SK-N-SH (cell line): ENCODE data around the gene ZNF628. TPM values are rescaled to one million over a fixed set of nuclear protein-coding genes. Genes with fewer than 3 reads are reported as not detected.

Source experiments
- CTCF ChIA-PET: fragments of 300-600, 350-600 bp; formaldehyde crosslinking; extraction: SDS; loops from one replicate; lab custom pipeline; 2021; lab: Yijun Ruan, JAX
- POLR2A ChIA-PET: fragments of 350-600 bp; sonication (Branson Sonifier 250); formaldehyde crosslinking; extraction: SDS; loops from one replicate; lab custom pipeline; 2020; ENCODE audit warnings: antibody characterized with exemption, inconsistent platforms; lab: Yijun Ruan, JAX
- DNase-seq: peaks from one replicate; pipeline ENCODE4 v3.0.0; 2012
- H2AFZ ChIP-seq: fragments of 200-600 bp; sonication (generic); 2 replicates; pipeline ENCODE4 v1.8.1; 2016; ENCODE audit warnings: antibody characterized with exemption, mild to moderate bottlenecking, low read depth
- H3F3A ChIP-seq: fragments of 200-600 bp; sonication (generic); replicated peaks from 2 replicates; pipeline ENCODE3; 2016; ENCODE audit warnings: antibody characterized with exemption, mild to moderate bottlenecking; ENCODE audit not compliant: insufficient read depth
- H3K27ac ChIP-seq, 2 experiments: fragments of 200-500 bp in 1 of 2; fragments of 200-600 bp in 1 of 2; sonication (Bioruptor generic) in 1 of 2; sonication (generic), shearing (Covaris generic) in 1 of 2; 2 replicates each; pipeline versions ENCODE4 v1.5.1 to v1.6.1; 2014 to 2016; ENCODE audit warnings: low read depth in 2 of 2, inconsistent platforms in 1 of 2, low read length in 1 of 2, mild to moderate bottlenecking in 1 of 2, mixed read lengths in 1 of 2
- H3K27me3 ChIP-seq: fragments of 200-600 bp; sonication (generic), shearing (Covaris generic); 2 replicates; pipeline ENCODE4 v1.6.1; 2016; ENCODE audit warnings: mixed run types; ENCODE audit not compliant: insufficient read depth
- H3K36me3 ChIP-seq, 2 experiments: fragments of 200-500 bp in 1 of 2; fragments of 200-600 bp in 1 of 2; sonication (Bioruptor generic) in 1 of 2; sonication (generic) in 1 of 2; replicated peaks in 1 of 2; 2 replicates each; pipeline versions ENCODE3 to v1.5.1; 2014 to 2016; ENCODE audit warnings: low read length in 1 of 2, mild to moderate bottlenecking in 1 of 2; ENCODE audit not compliant: insufficient read depth in 2 of 2, control insufficient read depth in 1 of 2
- H3K4me1 ChIP-seq, 2 experiments: fragments of 200-500 bp in 1 of 2; fragments of 200-600 bp in 1 of 2; sonication (Bioruptor generic) in 1 of 2; sonication (generic), shearing (Covaris generic) in 1 of 2; 2 replicates each; pipeline versions ENCODE4 v1.5.1 to v1.6.1; 2014 to 2016; ENCODE audit warnings: low read depth in 1 of 2, low read length in 1 of 2, mixed run types in 1 of 2; ENCODE audit not compliant: insufficient read depth in 2 of 2, control insufficient read depth in 1 of 2
- H3K4me2 ChIP-seq: fragments of 200-600 bp; sonication (generic), shearing (Covaris generic); 2 replicates; pipeline ENCODE4 v1.6.1; 2017; ENCODE audit warnings: mixed run types
- H3K4me3 ChIP-seq, 2 experiments: fragments of 200-500 bp in 1 of 2; fragments of 200-600 bp in 1 of 2; sonication (Bioruptor generic) in 1 of 2; sonication (generic), shearing (Covaris generic) in 1 of 2; 2 replicates each; pipeline versions ENCODE4 v1.5.1 to v1.8.1; 2014 to 2016; ENCODE audit warnings: low read depth in 2 of 2, inconsistent platforms in 1 of 2, low read length in 1 of 2, mild to moderate bottlenecking in 1 of 2, mixed read lengths in 1 of 2, moderate library complexity in 1 of 2
- H3K79me2 ChIP-seq: fragments of 200-600 bp; sonication (generic); 2 replicates; pipeline ENCODE4 v1.8.1; 2017; ENCODE audit warnings: mild to moderate bottlenecking; ENCODE audit not compliant: insufficient read depth
- H3K9ac ChIP-seq: fragments of 200-600 bp; sonication (generic); 2 replicates; pipeline ENCODE4 v1.6.1; 2017; ENCODE audit warnings: mixed run types
- H3K9me2 ChIP-seq: fragments of 200-600 bp; sonication (generic); 2 replicates; pipeline ENCODE4 v1.6.1; 2017; ENCODE audit warnings: mixed run types
- H3K9me3 ChIP-seq: fragments of 200-600 bp; sonication (generic); 2 replicates; pipeline ENCODE4 v1.6.1; 2017; ENCODE audit warnings: mixed run types, mild to moderate bottlenecking, moderate library complexity
- H4K20me1 ChIP-seq: fragments of 200-600 bp; sonication (generic); 2 replicates; pipeline ENCODE4 v1.6.1; 2017; ENCODE audit warnings: mild to moderate bottlenecking, mixed run types; ENCODE audit not compliant: insufficient read depth
- EP300 ChIP-seq, 2 experiments: IDR thresholded peaks; 2 replicates each; pipeline versions ENCODE4 v1.4.0 to v1.6.1; 2012; ENCODE audit warnings: borderline replicate concordance in 1 of 2, low read depth in 1 of 2, low read length in 1 of 2
- EZH2phosphoT487 ChIP-seq: fragments of 200-600 bp; sonication (generic); IDR thresholded peaks from 2 replicates; pipeline ENCODE4 v1.6.1; 2017; ENCODE audit warnings: low read depth, mixed run types, mild to moderate bottlenecking, antibody characterized with exemption, moderate library complexity, borderline replicate concordance
- FOXJ3 ChIP-seq: sonication (generic); formaldehyde crosslinking; IDR thresholded peaks from 2 replicates; pipeline ENCODE4 v1.5.1; 2020; ENCODE audit warnings: mild to moderate bottlenecking, missing genetic modification reagents
- FOXM1 ChIP-seq: IDR thresholded peaks from 2 replicates; pipeline ENCODE4 v1.4.0; 2012; ENCODE audit warnings: low read depth, mild to moderate bottlenecking
- GATA2 ChIP-seq: sonication (generic); formaldehyde crosslinking; IDR thresholded peaks from 2 replicates; pipeline ENCODE4 v1.5.0; 2020; ENCODE audit warnings: mild to moderate bottlenecking, missing genetic modification reagents
- JUND ChIP-seq: IDR thresholded peaks from 2 replicates; pipeline ENCODE4 v1.4.0; 2012
- NRF1 ChIP-seq: IDR thresholded peaks from 2 replicates; pipeline ENCODE4 v1.6.1; 2012; ENCODE audit warnings: low read depth, mild to moderate bottlenecking, low read length
- POLR2AphosphoS5 ChIP-seq: IDR thresholded peaks from 2 replicates; pipeline ENCODE4 v1.6.1; 2012; ENCODE audit warnings: low read depth, low read length
- RAD21 ChIP-seq: IDR thresholded peaks from 2 replicates; pipeline ENCODE4 v1.6.1; 2012; ENCODE audit warnings: mild to moderate bottlenecking, low read length
- RCOR1 ChIP-seq: fragments of 150-350 bp; IDR thresholded peaks from 2 replicates; pipeline ENCODE4 v1.6.1; 2017; ENCODE audit warnings: antibody characterized with exemption, low read length
- SIN3A ChIP-seq: IDR thresholded peaks from 2 replicates; pipeline ENCODE4 v1.6.1; 2012; ENCODE audit warnings: low read depth, mild to moderate bottlenecking, low read length, moderate library complexity, borderline replicate concordance
- SMC3 ChIP-seq: IDR thresholded peaks from 2 replicates; pipeline ENCODE4 v1.6.1; 2012; ENCODE audit warnings: low read depth, low read length, improper control_type of control experiment
- TAF1 ChIP-seq: IDR thresholded peaks from 2 replicates; pipeline ENCODE4 v1.6.1; 2012; ENCODE audit warnings: low read depth, mild to moderate bottlenecking, low read length, moderate library complexity, borderline replicate concordance
- TCF12 ChIP-seq: IDR thresholded peaks from 2 replicates; pipeline ENCODE4 v1.4.0; 2012
- TEAD4 ChIP-seq: IDR thresholded peaks from 2 replicates; pipeline ENCODE4 v1.4.0; 2012; ENCODE audit warnings: mild to moderate bottlenecking, borderline replicate concordance; ENCODE audit not compliant: insufficient read depth
- WGBS: methylation state at CpG from one replicate; pipeline ENCODE4 v1.1.6; 2017; ENCODE audit warnings: low lambda C conversion rate; 5-methylcytosine and 5-hydroxymethylcytosine counted together
- polyA plus RNA-seq, 3 experiments: library from polyadenylated mRNA; depleted of rRNA; stranded (reverse); fragments of >200 nt; gene quantifications; 2 replicates each; pipeline ENCODE4 v1.2.3, GENCODE V29; 2012
- TF ChIP-seq, protein P1 (sequence below): fragments of 200-600 bp; sonication (generic); IDR thresholded peaks from 2 replicates; pipeline ENCODE4 v1.6.1; 2017; ENCODE audit warnings: antibody characterized with exemption, mild to moderate bottlenecking, moderate library complexity
- TF ChIP-seq, protein P2 (sequence below): IDR thresholded peaks from 2 replicates; pipeline ENCODE4; 2012
- TF ChIP-seq, protein P3 (sequence below): IDR thresholded peaks from 2 replicates; pipeline ENCODE4 v1.4.0; 2012; ENCODE audit warnings: low read depth
- TF ChIP-seq, protein P4 (sequence below): IDR thresholded peaks from 2 replicates; pipeline ENCODE4 v1.6.1; 2012; ENCODE audit warnings: mild to moderate bottlenecking, low read depth, low read length, moderate library complexity

The ZNF628 gene
- polyA plus RNA-seq, 1 of the 3 experiments (the other 2 are of a cell fraction), result 1.6 TPM

DNA sequence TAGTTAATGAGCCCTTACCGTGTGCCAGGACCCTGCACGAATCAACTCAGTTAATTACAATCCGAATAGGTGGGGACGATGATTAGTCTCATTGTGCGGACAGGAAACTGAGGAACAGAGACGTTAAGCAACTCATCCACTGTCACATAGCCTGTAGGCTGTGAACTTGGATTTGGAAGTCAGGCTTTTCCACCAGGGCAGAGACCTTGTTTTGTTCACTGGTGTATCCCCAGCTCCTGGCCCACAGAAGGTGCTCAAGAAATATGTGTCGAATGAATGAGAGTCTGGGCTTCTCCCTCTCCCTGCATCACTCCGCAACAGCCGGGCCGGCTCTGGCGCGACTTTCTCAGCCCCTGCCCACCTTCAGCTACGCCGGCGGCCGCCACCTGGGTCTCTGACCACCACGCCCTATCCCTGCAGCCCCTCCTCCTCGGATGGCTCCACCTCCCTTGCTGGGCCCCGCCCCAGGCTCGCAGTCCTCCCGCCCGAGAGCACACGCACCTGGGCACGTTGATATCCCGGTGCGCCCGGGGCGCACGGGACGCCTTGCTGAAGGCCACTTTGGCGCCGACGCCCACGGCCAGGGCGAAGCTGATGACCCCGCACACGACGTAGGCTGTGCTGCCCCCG is 34.6 kb upstream of the ZNF628 start:
- Histone ChIP-seq H3K79me2 (no peaks in the 10 kb centered on the region), H3K9ac (no peak overlapping the region), H3K27me3 (peaks cover 53% of the 10 kb centered on the region), H3K4me2 (no peak overlapping the region), H3F3A (peaks cover 2% of the 10 kb centered on the region), H3K4me3 (no peak overlapping the region), H4K20me1 (no peaks in the 10 kb centered on the region), H3K9me3 (no peaks in the 10 kb centered on the region), H3K27ac (no peak overlapping the region), H2AFZ (no peak overlapping the region), H3K4me1 (peaks cover 0 to 6% of the 10 kb centered on the region in 2 experiments; a peak in 1 of 4 replicates), H3K9me2 (no peaks in the 10 kb centered on the region), H3K36me3 (no peaks in the 10 kb centered on the region)
- ChIA-PET POLR2A (no interaction called here), CTCF (interaction anchor here (1.0 to 2.8 kb wide), 6 partner anchors 24 to 301 kb away, joined by 3 to 13 read pairs (median 6); no protein-coding TSS in a partner anchor)
- no peak for TF ChIP-seq RAD21
- TF ChIP-seq JUND, result no peak
- no peak for TF ChIP-seq TCF12
- no peak for TF ChIP-seq GATA2 (CRISPR knock-in tag)
- TF ChIP-seq, protein P1, sequence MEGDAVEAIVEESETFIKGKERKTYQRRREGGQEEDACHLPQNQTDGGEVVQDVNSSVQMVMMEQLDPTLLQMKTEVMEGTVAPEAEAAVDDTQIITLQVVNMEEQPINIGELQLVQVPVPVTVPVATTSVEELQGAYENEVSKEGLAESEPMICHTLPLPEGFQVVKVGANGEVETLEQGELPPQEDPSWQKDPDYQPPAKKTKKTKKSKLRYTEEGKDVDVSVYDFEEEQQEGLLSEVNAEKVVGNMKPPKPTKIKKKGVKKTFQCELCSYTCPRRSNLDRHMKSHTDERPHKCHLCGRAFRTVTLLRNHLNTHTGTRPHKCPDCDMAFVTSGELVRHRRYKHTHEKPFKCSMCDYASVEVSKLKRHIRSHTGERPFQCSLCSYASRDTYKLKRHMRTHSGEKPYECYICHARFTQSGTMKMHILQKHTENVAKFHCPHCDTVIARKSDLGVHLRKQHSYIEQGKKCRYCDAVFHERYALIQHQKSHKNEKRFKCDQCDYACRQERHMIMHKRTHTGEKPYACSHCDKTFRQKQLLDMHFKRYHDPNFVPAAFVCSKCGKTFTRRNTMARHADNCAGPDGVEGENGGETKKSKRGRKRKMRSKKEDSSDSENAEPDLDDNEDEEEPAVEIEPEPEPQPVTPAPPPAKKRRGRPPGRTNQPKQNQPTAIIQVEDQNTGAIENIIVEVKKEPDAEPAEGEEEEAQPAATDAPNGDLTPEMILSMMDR, result no peak
- TF ChIP-seq SIN3A, result no peak
- no peak for TF ChIP-seq POLR2AphosphoS5
- no peak for TF ChIP-seq TEAD4
- no peak for TF ChIP-seq NRF1
- TF ChIP-seq, protein P2, sequence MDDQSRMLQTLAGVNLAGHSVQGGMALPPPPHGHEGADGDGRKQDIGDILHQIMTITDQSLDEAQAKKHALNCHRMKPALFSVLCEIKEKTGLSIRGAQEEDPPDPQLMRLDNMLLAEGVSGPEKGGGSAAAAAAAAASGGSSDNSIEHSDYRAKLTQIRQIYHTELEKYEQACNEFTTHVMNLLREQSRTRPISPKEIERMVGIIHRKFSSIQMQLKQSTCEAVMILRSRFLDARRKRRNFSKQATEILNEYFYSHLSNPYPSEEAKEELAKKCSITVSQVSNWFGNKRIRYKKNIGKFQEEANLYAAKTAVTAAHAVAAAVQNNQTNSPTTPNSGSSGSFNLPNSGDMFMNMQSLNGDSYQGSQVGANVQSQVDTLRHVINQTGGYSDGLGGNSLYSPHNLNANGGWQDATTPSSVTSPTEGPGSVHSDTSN, result no peak
- TF ChIP-seq EP300 (IDR thresholded peaks at IDR 0.05; ENCODE audit: borderline replicate concordance in 1 of 2, low read depth in 1 of 2, low read length in 1 of 2), result no peak
- TF ChIP-seq FOXM1, result no peak
- no peak for TF ChIP-seq EZH2phosphoT487
- no peak for TF ChIP-seq SMC3
- TF ChIP-seq, protein P3, sequence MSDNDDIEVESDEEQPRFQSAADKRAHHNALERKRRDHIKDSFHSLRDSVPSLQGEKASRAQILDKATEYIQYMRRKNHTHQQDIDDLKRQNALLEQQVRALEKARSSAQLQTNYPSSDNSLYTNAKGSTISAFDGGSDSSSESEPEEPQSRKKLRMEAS, result no peak
- no peak for TF ChIP-seq FOXJ3
- TF ChIP-seq, protein P4, sequence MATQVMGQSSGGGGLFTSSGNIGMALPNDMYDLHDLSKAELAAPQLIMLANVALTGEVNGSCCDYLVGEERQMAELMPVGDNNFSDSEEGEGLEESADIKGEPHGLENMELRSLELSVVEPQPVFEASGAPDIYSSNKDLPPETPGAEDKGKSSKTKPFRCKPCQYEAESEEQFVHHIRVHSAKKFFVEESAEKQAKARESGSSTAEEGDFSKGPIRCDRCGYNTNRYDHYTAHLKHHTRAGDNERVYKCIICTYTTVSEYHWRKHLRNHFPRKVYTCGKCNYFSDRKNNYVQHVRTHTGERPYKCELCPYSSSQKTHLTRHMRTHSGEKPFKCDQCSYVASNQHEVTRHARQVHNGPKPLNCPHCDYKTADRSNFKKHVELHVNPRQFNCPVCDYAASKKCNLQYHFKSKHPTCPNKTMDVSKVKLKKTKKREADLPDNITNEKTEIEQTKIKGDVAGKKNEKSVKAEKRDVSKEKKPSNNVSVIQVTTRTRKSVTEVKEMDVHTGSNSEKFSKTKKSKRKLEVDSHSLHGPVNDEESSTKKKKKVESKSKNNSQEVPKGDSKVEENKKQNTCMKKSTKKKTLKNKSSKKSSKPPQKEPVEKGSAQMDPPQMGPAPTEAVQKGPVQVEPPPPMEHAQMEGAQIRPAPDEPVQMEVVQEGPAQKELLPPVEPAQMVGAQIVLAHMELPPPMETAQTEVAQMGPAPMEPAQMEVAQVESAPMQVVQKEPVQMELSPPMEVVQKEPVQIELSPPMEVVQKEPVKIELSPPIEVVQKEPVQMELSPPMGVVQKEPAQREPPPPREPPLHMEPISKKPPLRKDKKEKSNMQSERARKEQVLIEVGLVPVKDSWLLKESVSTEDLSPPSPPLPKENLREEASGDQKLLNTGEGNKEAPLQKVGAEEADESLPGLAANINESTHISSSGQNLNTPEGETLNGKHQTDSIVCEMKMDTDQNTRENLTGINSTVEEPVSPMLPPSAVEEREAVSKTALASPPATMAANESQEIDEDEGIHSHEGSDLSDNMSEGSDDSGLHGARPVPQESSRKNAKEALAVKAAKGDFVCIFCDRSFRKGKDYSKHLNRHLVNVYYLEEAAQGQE, result no peak
- TF ChIP-seq TAF1, result no peak
- no peak for TF ChIP-seq RCOR1
- no peak for DNase-seq
- WGBS, result 9% methylated on average over 17 of the region's 39 CpGs
